Uterus (tissue), 4 donors: ENCODE data around the gene SYT13. TPM values are rescaled to one million over a fixed set of nuclear protein-coding genes. Genes with fewer than 3 reads are reported as not detected.

Experiments used
- DNase-seq, 2 donors: peaks; one replicate each; pipeline ENCODE4 v3.0.0-alpha.2; 2019 to 2020
- H3K27ac ChIP-seq, 2 donors: fragments of 200-600 bp; sonication (generic); 1 replicate in 1 of 2; 2 replicates in 1 of 2; pipeline ENCODE4 v1.5.1; 2016 to 2018
- H3K27me3 ChIP-seq, 2 donors: fragments of 200-600 bp; sonication (generic); one replicate each; pipeline ENCODE4 v1.5.1; 2018 to 2019; ENCODE audit warnings: control low read depth in 1 of 2
- H3K36me3 ChIP-seq, 2 donors: fragments of 200-600 bp; sonication (generic); one replicate each; pipeline ENCODE4 v1.5.1; 2019; ENCODE audit warnings: control low read depth in 1 of 2
- H3K4me1 ChIP-seq, 2 donors: fragments of 200-600 bp; sonication (generic); one replicate each; pipeline ENCODE4 v1.5.1; 2018 to 2019; ENCODE audit warnings: control low read depth in 1 of 2
- H3K4me3 ChIP-seq, 2 donors: fragments of 200-600 bp; sonication (generic); 1 replicate in 1 of 2; 2 replicates in 1 of 2; pipeline ENCODE4 v1.5.1; 2018 to 2019; ENCODE audit warnings: mild to moderate bottlenecking in 1 of 2
- H3K9me3 ChIP-seq, 2 donors: fragments of 200-600 bp; sonication (generic); one replicate each; pipeline ENCODE4 v1.5.1; 2019; ENCODE audit warnings: control low read depth in 1 of 2
- POLR2A ChIP-seq, 2 donors: fragments of 450-650 bp; IDR thresholded peaks; one replicate each; pipeline ENCODE4 v1.6.1; 2016; ENCODE audit warnings: antibody characterized with exemption in 2 of 2, mild to moderate bottlenecking in 1 of 2, moderate library complexity in 1 of 2
- intact Hi-C: fragments of 100-400 bp; cut with DNase I; formaldehyde crosslinking; loops from one replicate; pipeline ENCODE4 v1.15.1; 2023; ENCODE audit warnings: low total_unique reads
- total RNA-seq, 4 donors: library from RNA; depleted of rRNA in 3 of 4; stranded (reverse); fragments of >200 nt in 3 of 4; gene quantifications; one replicate each; pipeline versions ENCODE4 v1.1.0 to v1.2.4, GENCODE V29; 2014 to 2023
- TF ChIP-seq, protein P1 (sequence below), 4 experiments: fragments of 200-600 bp in 2 of 4; fragments of 450-650 bp in 2 of 4; sonication (generic) in 2 of 4; IDR thresholded peaks; one replicate each; pipeline ENCODE4 v1.5.1; 2016 to 2019; ENCODE audit warnings: antibody characterized with exemption in 4 of 4, mild to moderate bottlenecking in 2 of 4, moderate library complexity in 1 of 4
- donor health status: DM: yes; HTN: yes; CAD: no.

Gene SYT13
- total RNA-seq, 4 donors from 2014 or later, result 4.9 TPM; not detected in 3

- DNase-seq, result peak; percentile 96 to 98
- H3K9me3 ChIP-seq, result no peaks in the 10 kb centered on the region
- H3K36me3 ChIP-seq, result no peaks in the 10 kb centered on the region
- intact Hi-C loops, result loop anchor here (10.0 kb wide), 1 partner anchor 45 kb away; no protein-coding TSS in a partner anchor
- H3K4me1 ChIP-seq, result peaks cover 0 to 20% of the 10 kb centered on the region in 2 donors
- TF ChIP-seq, protein P1, sequence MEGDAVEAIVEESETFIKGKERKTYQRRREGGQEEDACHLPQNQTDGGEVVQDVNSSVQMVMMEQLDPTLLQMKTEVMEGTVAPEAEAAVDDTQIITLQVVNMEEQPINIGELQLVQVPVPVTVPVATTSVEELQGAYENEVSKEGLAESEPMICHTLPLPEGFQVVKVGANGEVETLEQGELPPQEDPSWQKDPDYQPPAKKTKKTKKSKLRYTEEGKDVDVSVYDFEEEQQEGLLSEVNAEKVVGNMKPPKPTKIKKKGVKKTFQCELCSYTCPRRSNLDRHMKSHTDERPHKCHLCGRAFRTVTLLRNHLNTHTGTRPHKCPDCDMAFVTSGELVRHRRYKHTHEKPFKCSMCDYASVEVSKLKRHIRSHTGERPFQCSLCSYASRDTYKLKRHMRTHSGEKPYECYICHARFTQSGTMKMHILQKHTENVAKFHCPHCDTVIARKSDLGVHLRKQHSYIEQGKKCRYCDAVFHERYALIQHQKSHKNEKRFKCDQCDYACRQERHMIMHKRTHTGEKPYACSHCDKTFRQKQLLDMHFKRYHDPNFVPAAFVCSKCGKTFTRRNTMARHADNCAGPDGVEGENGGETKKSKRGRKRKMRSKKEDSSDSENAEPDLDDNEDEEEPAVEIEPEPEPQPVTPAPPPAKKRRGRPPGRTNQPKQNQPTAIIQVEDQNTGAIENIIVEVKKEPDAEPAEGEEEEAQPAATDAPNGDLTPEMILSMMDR (IDR thresholded peaks at IDR 0.05), result peak in 2 of 4 experiments; percentile 3 to 14
- peak in 1 of 2 donors; percentile 35 for TF ChIP-seq POLR2A (IDR thresholded peaks at IDR 0.05)
- peak overlapping the region in 1 of 2 donors; percentile 1 for H3K4me3 ChIP-seq
- peak overlapping the region; percentile 86 to 97 for H3K27ac ChIP-seq
- no peaks in the 10 kb centered on the region for H3K27me3 ChIP-seq
These were observed 76.0 kb downstream of the SYT13 start for GRCh38 chr11:45209891-45210699.

DNA sequence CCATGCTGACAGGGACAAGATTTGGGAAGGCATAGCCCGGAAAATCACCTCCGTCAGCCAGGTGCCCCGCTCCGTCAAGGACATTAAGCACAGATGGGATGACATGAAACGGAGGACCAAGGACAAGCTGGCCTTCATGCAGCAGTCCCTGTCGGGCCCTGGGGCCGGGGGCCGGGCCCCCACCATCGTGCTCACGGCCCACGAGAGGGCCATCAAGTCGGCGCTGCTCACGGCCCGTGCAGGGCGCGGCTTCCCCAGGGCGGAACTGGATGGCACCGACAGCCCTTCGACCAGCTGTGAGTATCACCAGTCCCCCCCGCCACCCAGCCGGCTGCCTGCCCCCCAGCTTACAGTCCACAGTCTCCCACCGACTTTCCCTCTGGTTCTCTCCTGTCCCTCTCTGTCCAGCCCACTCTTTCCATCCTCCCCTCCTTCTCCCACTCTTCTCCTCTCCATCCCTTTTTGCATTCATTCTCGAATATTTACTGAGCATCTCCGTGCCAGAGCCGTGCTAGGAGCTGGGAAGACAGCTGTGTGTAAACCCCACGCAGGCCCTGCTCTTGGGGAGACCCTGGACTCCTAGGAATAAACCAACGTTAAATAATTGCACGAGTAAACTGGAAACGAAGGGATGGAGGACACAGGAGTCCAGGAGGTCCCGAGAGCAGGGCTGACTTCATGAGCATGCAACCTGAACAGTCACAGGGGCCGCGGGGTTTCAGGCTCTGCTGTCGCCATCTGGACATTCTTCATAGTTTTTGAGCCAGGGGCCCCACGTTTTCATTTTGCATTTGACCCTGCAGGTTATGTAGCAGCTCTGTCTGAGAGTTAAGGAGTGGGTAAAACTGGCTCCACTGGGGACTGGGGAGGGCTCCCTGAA, 76.9 kb downstream of the SYT13 start:
- peak overlapping the region in 1 of 2 donors; percentile 15 for H3K4me3 ChIP-seq
- intact Hi-C loops, result no loop called here
- peak in 1 of 2 donors; percentile 24 for DNase-seq
- H3K36me3 ChIP-seq, result no peaks in the 10 kb centered on the region
- no peaks in the 10 kb centered on the region for H3K9me3 ChIP-seq
- H3K4me1 ChIP-seq, result peaks cover 0 to 20% of the 10 kb centered on the region in 2 donors
- peak overlapping the region; percentile 86 to 97 for H3K27ac ChIP-seq
- TF ChIP-seq POLR2A (IDR thresholded peaks at IDR 0.05), result no peak
- TF ChIP-seq, protein P1 (IDR thresholded peaks at IDR 0.05), result no peak
- H3K27me3 ChIP-seq, result no peaks in the 10 kb centered on the region

- Histone ChIP-seq H3K36me3 (no peaks in the 10 kb centered on the region), H3K4me1 (peaks cover 0 to 20% of the 10 kb centered on the region in 2 donors), H3K27ac (peak overlapping the region; percentile 86 to 97), H3K4me3 (no peak overlapping the region), H3K27me3 (no peaks in the 10 kb centered on the region), H3K9me3 (no peaks in the 10 kb centered on the region)
- TF ChIP-seq, protein P1 (IDR thresholded peaks at IDR 0.05), result no peak
- no peak for TF ChIP-seq POLR2A (IDR thresholded peaks at IDR 0.05)
- intact Hi-C loops, result no loop called here
- no peak for DNase-seq
These were observed 78.0 kb downstream of the SYT13 start for GRCh38 chr11:45208135-45208534.

DNA sequence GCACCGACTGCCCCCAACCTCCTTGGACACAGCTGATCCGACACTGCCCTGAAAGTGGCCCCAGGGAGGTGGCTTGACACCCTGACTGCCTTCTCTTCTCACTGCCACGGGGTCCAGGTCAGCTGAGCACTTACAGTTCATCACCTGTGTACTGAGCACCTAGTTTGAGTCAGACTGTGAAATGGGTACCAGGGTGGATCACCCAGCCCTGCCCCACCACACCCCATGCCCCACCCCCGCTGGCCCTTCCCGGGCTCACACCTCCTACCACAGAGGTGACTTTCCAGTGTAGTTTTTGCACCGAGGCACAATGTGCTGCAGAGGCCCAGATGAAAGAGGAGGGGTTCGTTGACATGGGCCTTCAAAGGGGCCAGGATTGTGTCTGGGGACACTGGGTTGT, 80.2 kb downstream of the SYT13 start:
- Histone ChIP-seq H3K4me1 (peaks cover 0 to 19% of the 10 kb centered on the region in 2 donors), H3K4me3 (no peak overlapping the region), H3K9me3 (no peaks in the 10 kb centered on the region), H3K27me3 (no peaks in the 10 kb centered on the region), H3K27ac (no peak overlapping the region), H3K36me3 (no peaks in the 10 kb centered on the region)
- intact Hi-C loops, result no loop called here
- no peak for TF ChIP-seq POLR2A (IDR thresholded peaks at IDR 0.05)
- TF ChIP-seq, protein P1 (IDR thresholded peaks at IDR 0.05), result no peak
- no peak for DNase-seq
